GM12874 (cell line): ENCODE measurements around the gene RFX2.

Experiments
- TF ChIP-seq, protein P1 (sequence below): IDR thresholded peaks from 2 replicates; pipeline ENCODE4 v1.5.1; 2011; ENCODE audit warnings: low read depth, mild to moderate bottlenecking, control low read depth, low read length, moderate library complexity; ENCODE audit not compliant: insufficient read depth

RFX2 gene

GRCh38 chr19:5957170-5957569 is 153.1 kb downstream of the RFX2 start:
- TF ChIP-seq, protein P1, sequence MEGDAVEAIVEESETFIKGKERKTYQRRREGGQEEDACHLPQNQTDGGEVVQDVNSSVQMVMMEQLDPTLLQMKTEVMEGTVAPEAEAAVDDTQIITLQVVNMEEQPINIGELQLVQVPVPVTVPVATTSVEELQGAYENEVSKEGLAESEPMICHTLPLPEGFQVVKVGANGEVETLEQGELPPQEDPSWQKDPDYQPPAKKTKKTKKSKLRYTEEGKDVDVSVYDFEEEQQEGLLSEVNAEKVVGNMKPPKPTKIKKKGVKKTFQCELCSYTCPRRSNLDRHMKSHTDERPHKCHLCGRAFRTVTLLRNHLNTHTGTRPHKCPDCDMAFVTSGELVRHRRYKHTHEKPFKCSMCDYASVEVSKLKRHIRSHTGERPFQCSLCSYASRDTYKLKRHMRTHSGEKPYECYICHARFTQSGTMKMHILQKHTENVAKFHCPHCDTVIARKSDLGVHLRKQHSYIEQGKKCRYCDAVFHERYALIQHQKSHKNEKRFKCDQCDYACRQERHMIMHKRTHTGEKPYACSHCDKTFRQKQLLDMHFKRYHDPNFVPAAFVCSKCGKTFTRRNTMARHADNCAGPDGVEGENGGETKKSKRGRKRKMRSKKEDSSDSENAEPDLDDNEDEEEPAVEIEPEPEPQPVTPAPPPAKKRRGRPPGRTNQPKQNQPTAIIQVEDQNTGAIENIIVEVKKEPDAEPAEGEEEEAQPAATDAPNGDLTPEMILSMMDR, result no peak

- TF ChIP-seq, protein P1, result no peak
Measured at GRCh38 chr19:5956728-5957127, 153.6 kb downstream of the RFX2 start.

GRCh38 chr19:5956323-5956722 is 154.0 kb downstream of the RFX2 start:
- TF ChIP-seq, protein P1, result no peak

DNA sequence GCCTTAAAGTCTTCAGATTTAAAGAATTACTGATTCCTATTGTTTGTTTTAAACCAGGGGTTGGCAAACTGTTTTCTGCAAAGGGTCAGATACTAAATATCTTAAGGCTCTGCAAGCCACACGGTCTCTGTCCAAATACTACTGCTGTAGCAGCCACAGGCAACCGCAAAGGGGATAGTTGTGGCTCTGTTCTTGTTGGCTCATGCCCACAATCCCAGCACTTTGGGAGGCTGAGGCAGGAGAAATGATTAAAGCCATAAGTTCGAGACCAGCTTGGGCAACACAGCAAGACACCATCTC is 154.7 kb downstream of the RFX2 start:
- TF ChIP-seq, protein P1, result no peak

DNA sequence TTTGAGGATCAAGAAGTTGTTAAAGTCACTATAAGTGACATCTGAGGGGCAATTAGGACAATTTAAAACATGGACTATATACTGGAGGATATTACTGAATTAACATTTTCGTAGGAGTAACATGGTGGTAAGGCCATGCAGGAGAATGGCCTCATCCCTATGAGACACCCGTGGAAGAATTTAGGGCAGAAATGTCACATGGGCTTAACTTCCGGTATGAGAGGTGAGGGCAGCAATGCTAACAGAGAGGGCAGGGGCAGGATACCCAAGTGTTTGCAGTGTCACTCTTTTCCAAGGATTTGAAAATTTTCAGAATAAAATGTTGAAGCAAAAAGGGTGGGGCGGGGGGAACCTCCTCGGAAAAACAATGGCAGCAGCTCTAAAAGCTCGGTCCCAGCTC is 156.0 kb downstream of the RFX2 start:
- TF ChIP-seq, protein P1, result no peak

DNA sequence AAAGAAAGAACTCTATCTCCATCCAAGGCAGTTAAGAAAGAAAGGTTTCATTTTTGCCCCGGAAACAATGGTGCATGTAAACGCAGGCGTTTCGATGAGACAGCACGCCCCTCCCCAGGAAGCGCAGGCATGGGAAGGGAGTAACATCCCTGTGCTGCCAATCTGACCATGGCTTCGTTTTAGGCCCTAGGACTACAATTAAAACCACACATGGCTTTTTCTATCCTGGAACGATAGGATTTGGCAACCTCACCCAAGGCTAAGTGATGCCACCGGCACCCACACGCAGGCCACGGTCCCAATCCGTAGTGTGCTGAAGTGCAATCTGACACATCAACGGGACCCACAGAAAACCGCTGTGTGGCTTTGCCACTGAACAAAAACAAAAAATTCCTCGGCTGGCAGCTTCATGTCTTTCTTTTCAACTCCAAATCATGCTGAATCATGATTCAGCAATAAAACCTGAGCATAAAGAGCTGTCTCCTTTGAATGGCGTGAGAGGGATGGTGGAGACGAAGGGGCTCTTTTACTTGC is 156.6 kb downstream of the RFX2 start:
- TF ChIP-seq, protein P1, result no peak

- TF ChIP-seq, protein P1, result no peak
Measured at GRCh38 chr19:5953030-5953589, 157.2 kb downstream of the RFX2 start.
